Left lung (tissue), 10 donors: ENCODE data around the gene FGF14. TPM values are rescaled to one million over a fixed set of nuclear protein-coding genes. Genes with fewer than 3 reads are reported as not detected.

Source experiments
- ATAC-seq: fragments of 200-7000 bp; cut with Tn5 transposase; one replicate; pipeline ENCODE4 v1.9.1; 2020; ENCODE audit warnings: moderate library complexity
- DNase-seq, 4 donors: peaks; one replicate each; pipeline ENCODE4 v3.0.0-alpha.2; 2013 to 2020
- H3K27ac ChIP-seq, 2 donors: fragments of 200-600 bp; sonication (generic) in 1 of 2; one replicate each; pipeline versions ENCODE4 v1.5.0 to v1.8.0; 2020 to 2021
- H3K27me3 ChIP-seq, 2 donors: fragments of 200-600 bp; sonication (generic) in 1 of 2; one replicate each; pipeline versions ENCODE4 v1.5.0 to v1.8.0; 2020 to 2021
- H3K36me3 ChIP-seq, 2 donors: fragments of 200-600 bp; sonication (generic) in 1 of 2; one replicate each; pipeline versions ENCODE4 v1.5.0 to v1.8.0; 2020 to 2021
- H3K4me1 ChIP-seq, 2 donors: fragments of 200-600 bp; one replicate each; pipeline ENCODE4 v1.8.0; 2021
- H3K4me3 ChIP-seq, 2 donors: fragments of 200-600 bp; sonication (generic) in 1 of 2; one replicate each; pipeline versions ENCODE4 v1.5.0 to v1.8.0; 2020 to 2021; ENCODE audit warnings: mild to moderate bottlenecking in 1 of 2
- H3K9me3 ChIP-seq, 2 donors: fragments of 200-600 bp; sonication (generic) in 1 of 2; one replicate each; pipeline versions ENCODE4 v1.5.0 to v1.8.0; 2020 to 2021
- intact Hi-C, 2 donors: fragments of 100-400 bp; cut with DNase I; formaldehyde crosslinking; loops; one replicate each; pipeline versions ENCODE4 v1.11.2 to v1.14.2; 2022
- polyA plus RNA-seq, 6 donors: library from polyadenylated mRNA; unstranded; fragments of 120-200 nt; gene quantifications; one replicate each; pipeline ENCODE4 v1.2.1, GENCODE V29; 2013; ENCODE audit not compliant: insufficient read length in 6 of 6
- total RNA-seq, 2 donors: library from RNA; stranded (reverse); fragmentation: NEBNext Ultra II Directional; extraction: Animal tissue kit (Norgen Biotek cat#: 25700); gene quantifications; one replicate each; pipeline ENCODE4 v1.2.1, GENCODE V29; 2021
- TF ChIP-seq, protein P1 (sequence below), 2 donors: fragments of 200-600 bp; sonication (generic) in 1 of 2; IDR thresholded peaks; one replicate each; pipeline versions ENCODE4 v1.5.0 to v1.8.0; 2021; ENCODE audit warnings: antibody characterized with exemption in 2 of 2
- donor health status: DM: no; HTN: yes; CAD: no.
- donor health status: DM: no; HTN: no; CAD: no.

FGF14 gene
- total and polyA plus RNA-seq, 8 donors, result 0.45 to 3.4 (median 0.78) TPM

DNA sequence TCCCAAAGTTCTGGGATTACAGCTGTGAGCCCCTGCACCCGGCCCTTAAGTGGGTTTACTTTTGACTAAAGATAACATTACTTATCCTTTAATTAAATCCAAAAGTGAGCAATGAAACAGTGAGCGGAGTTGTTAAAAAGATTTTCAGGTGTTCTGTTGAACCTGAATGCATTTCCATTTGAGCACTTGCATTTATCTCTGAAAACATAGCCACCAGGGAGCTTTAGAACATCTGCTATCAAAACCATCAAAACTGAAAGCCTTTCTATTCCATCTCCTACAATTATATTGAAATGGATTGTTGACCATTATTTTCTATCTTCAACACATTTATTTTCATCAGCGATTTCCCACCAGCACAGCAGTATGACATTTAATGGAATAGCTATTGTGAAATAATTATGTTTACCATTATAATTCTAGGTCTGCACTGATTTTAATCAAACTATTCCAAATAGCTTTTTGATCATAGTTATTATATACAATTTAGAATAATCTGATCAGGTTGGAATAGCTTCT is 269.0 kb downstream of the FGF14 start:
- Histone ChIP-seq H3K36me3 (no peaks in the 10 kb centered on the region), H3K4me1 (no peaks in the 10 kb centered on the region), H3K4me3 (no peak overlapping the region), H3K27me3 (no peaks in the 10 kb centered on the region), H3K27ac (no peak overlapping the region), H3K9me3 (no peaks in the 10 kb centered on the region)
- no peak for DNase-seq
- intact Hi-C loops, result no loop called here
- ATAC-seq, result no peak
- TF ChIP-seq, protein P1, sequence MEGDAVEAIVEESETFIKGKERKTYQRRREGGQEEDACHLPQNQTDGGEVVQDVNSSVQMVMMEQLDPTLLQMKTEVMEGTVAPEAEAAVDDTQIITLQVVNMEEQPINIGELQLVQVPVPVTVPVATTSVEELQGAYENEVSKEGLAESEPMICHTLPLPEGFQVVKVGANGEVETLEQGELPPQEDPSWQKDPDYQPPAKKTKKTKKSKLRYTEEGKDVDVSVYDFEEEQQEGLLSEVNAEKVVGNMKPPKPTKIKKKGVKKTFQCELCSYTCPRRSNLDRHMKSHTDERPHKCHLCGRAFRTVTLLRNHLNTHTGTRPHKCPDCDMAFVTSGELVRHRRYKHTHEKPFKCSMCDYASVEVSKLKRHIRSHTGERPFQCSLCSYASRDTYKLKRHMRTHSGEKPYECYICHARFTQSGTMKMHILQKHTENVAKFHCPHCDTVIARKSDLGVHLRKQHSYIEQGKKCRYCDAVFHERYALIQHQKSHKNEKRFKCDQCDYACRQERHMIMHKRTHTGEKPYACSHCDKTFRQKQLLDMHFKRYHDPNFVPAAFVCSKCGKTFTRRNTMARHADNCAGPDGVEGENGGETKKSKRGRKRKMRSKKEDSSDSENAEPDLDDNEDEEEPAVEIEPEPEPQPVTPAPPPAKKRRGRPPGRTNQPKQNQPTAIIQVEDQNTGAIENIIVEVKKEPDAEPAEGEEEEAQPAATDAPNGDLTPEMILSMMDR (IDR thresholded peaks at IDR 0.05), result no peak

DNA sequence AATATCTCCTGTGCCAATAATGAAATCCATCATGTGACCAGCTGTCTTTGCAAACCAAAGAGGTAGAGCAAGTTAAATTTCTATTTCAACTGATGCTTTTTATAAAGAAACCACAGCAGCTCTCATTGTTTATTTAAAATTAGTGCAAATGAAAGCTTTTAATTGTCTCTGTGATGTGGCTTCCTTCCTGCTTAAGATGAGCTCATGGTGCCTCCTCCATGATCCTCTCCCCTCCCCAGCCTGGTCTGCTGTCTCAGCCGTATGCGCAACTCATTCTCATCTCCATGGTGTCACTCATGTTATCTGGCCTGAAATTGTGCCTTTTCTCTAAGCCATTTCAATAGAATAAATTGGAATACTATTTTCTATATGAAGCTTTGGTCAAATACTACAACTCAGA is 270.6 kb downstream of the FGF14 start:
- no peak for DNase-seq
- ATAC-seq, result no peak
- intact Hi-C loops, result no loop called here
- Histone ChIP-seq H3K4me3 (no peak overlapping the region), H3K36me3 (no peaks in the 10 kb centered on the region), H3K27me3 (no peaks in the 10 kb centered on the region), H3K27ac (no peak overlapping the region), H3K9me3 (no peaks in the 10 kb centered on the region), H3K4me1 (no peaks in the 10 kb centered on the region)
- TF ChIP-seq, protein P1 (IDR thresholded peaks at IDR 0.05), result no peak

DNA sequence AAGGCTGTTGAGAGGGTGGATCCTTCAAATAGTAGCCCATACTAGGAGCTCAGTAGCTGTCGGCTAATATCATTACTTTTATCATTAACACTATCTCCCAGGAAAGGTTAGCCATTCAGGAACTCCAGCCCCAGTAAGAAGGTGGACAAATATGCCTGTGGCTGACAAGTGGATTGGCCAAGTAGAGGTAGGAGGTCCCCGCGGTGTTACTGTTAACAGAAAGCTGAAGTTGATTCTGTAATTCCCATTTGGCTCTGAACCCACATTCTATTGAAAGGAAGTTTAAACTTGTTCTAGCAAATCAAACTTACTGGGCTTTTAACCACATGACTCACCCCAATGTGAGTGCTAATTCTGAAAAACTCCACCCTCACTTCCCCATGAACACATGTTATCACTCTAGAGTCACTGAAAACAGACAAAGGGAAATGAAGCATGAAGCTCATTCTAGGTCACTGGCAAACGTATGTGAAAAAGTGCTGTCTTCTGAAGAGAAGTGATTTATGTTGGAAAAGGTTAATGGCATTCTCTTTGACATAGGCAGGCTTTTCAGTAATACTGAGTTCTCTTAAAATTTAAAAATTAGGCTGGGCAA is 273.5 kb downstream of the FGF14 start:
- intact Hi-C loops, result no loop called here
- TF ChIP-seq, protein P1 (IDR thresholded peaks at IDR 0.05), result no peak
- no peak overlapping the region for H3K27ac ChIP-seq
- H3K27me3 ChIP-seq, result no peaks in the 10 kb centered on the region
- H3K4me1 ChIP-seq, result no peaks in the 10 kb centered on the region
- ATAC-seq, result peak; percentile 88
- no peaks in the 10 kb centered on the region for H3K9me3 ChIP-seq
- DNase-seq, result no peak
- H3K4me3 ChIP-seq, result no peak overlapping the region
- H3K36me3 ChIP-seq, result no peaks in the 10 kb centered on the region

DNA sequence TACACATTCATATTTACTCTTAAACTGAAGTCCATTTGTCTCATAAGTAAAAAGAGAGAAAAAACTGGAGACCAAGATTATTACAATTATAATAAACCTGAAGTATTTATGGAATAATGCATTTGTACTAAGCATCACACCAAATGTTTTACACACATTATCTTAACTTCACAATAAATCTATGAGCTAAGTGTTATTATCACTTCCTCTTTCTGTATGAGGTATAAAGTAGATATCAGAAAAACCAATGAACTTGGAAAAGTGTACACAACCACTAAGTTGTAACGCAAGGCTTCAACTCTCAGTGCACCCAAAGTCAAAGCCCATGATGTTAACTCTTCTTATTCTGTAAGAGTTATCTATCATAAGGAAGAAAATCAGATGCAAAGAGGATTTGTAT is 274.7 kb downstream of the FGF14 start:
- Histone ChIP-seq H3K27ac (no peak overlapping the region), H3K9me3 (no peaks in the 10 kb centered on the region), H3K4me3 (no peak overlapping the region), H3K27me3 (no peaks in the 10 kb centered on the region), H3K36me3 (no peaks in the 10 kb centered on the region), H3K4me1 (no peaks in the 10 kb centered on the region)
- TF ChIP-seq, protein P1 (IDR thresholded peaks at IDR 0.05), result no peak
- ATAC-seq (no peak), DNase-seq (no peak)
- intact Hi-C loops, result no loop called here

DNA sequence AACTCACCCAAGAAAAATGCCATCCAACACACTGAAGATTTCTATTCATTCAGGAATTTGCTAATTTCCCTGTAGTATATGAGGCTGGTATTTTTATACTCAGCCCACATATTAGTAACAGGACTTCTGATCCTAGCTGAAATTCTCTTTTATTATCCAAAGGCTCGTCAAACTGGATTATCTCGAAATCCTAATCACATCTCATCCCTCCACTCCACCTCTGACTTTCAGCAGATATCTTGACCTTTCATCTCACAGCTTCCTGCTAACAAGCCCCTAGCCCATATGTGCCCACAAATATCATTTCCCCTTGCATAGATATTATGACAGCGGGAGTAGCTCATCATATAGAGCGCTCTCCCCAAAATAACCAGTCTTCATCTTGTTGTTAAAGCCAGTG is 279.7 kb downstream of the FGF14 start:
- no peak for DNase-seq
- no peaks in the 10 kb centered on the region for H3K36me3 ChIP-seq
- TF ChIP-seq, protein P1 (IDR thresholded peaks at IDR 0.05), result no peak

More for the DNA sequence above, 279.7 kb downstream of the FGF14 start:
- ATAC-seq, result no peak
- no peaks in the 10 kb centered on the region for H3K27me3 ChIP-seq
- H3K4me3 ChIP-seq, result no peak overlapping the region
- no peaks in the 10 kb centered on the region for H3K4me1 ChIP-seq
- intact Hi-C loops, result no loop called here
- no peak overlapping the region for H3K27ac ChIP-seq
- no peaks in the 10 kb centered on the region for H3K9me3 ChIP-seq
